ENCODE data around the gene OTUD6A. TPM values are rescaled to one million over a fixed set of nuclear protein-coding genes. Genes with fewer than 3 reads are reported as not detected.

OTUD6A gene
- total and polyA plus RNA-seq, 2 donors from 2014 or later = not detected

- TF ChIP-seq CTCF (IDR thresholded peaks at IDR 0.05; ENCODE audit: borderline replicate concordance, extremely low read depth, insufficient read depth) = no peak
- intact Hi-C loops (cut with DNase I) = no loop called here
- Histone ChIP-seq H3K9ac (ENCODE audit: low read length in 3 of 3) (no peak overlapping the region), H3K4me3 (ENCODE audit: low read length in 3 of 3) (no peak overlapping the region), H3K9me3 (ENCODE audit: control insufficient read depth in 2 of 3, insufficient read depth in 1 of 3, low read length in 3 of 3) (no peaks in the 10 kb centered on the region), H3K4me1 (ENCODE audit: control insufficient read depth in 2 of 3, insufficient read depth in 2 of 3, low read depth in 1 of 3, low read length in 3 of 3) (no peaks in the 10 kb centered on the region), H3K36me3 (ENCODE audit: control insufficient read depth in 2 of 3, insufficient read depth in 3 of 3, low read length in 3 of 3) (no peaks in the 10 kb centered on the region), H3K27me3 (ENCODE audit: control insufficient read depth, insufficient read depth, low read length) (no peaks in the 10 kb centered on the region), H3K27ac (ENCODE audit: low read depth in 2 of 2, low read length in 2 of 2) (no peak overlapping the region)
- FAIRE-seq (peak; percentile 13), DNase-seq (no peak)
Measured at GRCh38 chrX:70016513-70016912, 45.7 kb upstream of the OTUD6A start.

- TF ChIP-seq CTCF (IDR thresholded peaks at IDR 0.05; ENCODE audit: borderline replicate concordance, extremely low read depth, insufficient read depth) = no peak
- Histone ChIP-seq H3K9me3 (ENCODE audit: control insufficient read depth in 2 of 3, insufficient read depth in 1 of 3, low read length in 3 of 3) (no peaks in the 10 kb centered on the region), H3K4me1 (ENCODE audit: control insufficient read depth in 2 of 3, insufficient read depth in 2 of 3, low read depth in 1 of 3, low read length in 3 of 3) (no peaks in the 10 kb centered on the region), H3K27ac (ENCODE audit: low read depth in 2 of 2, low read length in 2 of 2) (no peak overlapping the region), H3K4me3 (ENCODE audit: low read length in 3 of 3) (no peak overlapping the region), H3K36me3 (ENCODE audit: control insufficient read depth in 2 of 3, insufficient read depth in 3 of 3, low read length in 3 of 3) (no peaks in the 10 kb centered on the region), H3K27me3 (ENCODE audit: control insufficient read depth, insufficient read depth, low read length) (no peaks in the 10 kb centered on the region), H3K9ac (ENCODE audit: low read length in 3 of 3) (no peak overlapping the region)
- no peak for FAIRE-seq
- intact Hi-C loops (cut with DNase I) = no loop called here
- DNase-seq = no peak
Measured at GRCh38 chrX:70022616-70023015, 39.6 kb upstream of the OTUD6A start.

- no peak overlapping the region for H3K27ac ChIP-seq (ENCODE audit: low read depth in 2 of 2, low read length in 2 of 2)
- intact Hi-C loops (cut with DNase I) = no loop called here
- H3K4me3 ChIP-seq (ENCODE audit: low read length in 3 of 3) = no peak overlapping the region
- no peaks in the 10 kb centered on the region for H3K36me3 ChIP-seq (ENCODE audit: control insufficient read depth in 2 of 3, insufficient read depth in 3 of 3, low read length in 3 of 3)
- DNase-seq (no peak), FAIRE-seq (no peak)
- H3K9me3 ChIP-seq (ENCODE audit: control insufficient read depth in 2 of 3, insufficient read depth in 1 of 3, low read length in 3 of 3) = no peaks in the 10 kb centered on the region
- no peak overlapping the region for H3K9ac ChIP-seq (ENCODE audit: low read length in 3 of 3)
- H3K27me3 ChIP-seq (ENCODE audit: control insufficient read depth, insufficient read depth, low read length) = no peaks in the 10 kb centered on the region
- TF ChIP-seq CTCF (IDR thresholded peaks at IDR 0.05; ENCODE audit: borderline replicate concordance, extremely low read depth, insufficient read depth) = no peak
- no peaks in the 10 kb centered on the region for H3K4me1 ChIP-seq (ENCODE audit: control insufficient read depth in 2 of 3, insufficient read depth in 2 of 3, low read depth in 1 of 3, low read length in 3 of 3)
Measured at GRCh38 chrX:70025464-70025863, 36.8 kb upstream of the OTUD6A start.
